ENCODE measurements around the gene METTL9. TPM values are rescaled to one million over a fixed set of nuclear protein-coding genes. Genes with fewer than 3 reads are reported as not detected.
A peak's percentile ranks its signal among the peaks of the same experiment; 100 is the strongest.

The METTL9 gene
- total and polyA plus RNA-seq, 3 donors from 2014 or later: 42.4 to 77.5 (median 70.5) TPM

DNA sequence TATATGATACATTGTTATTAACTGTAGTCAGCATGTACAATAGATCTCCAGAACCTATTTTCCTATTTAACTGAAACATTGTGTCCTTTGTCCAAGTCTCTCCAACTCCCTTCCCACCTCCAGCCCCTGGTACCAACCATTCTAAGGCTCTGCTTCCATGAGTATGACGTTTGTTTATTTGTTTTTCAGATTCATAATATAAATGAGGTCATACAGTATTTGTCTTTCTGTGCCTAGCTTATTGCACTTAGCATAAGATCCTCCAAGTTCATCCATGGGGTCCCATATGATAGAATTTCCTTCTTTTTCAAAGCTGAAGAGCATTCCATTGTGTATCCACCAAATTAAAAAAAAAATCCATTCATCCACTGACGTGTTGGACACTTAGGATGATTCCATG, 103.8 kb downstream of the METTL9 start:
- intact Hi-C loops (cut with DNase I; ENCODE audit: low total_unique reads): no loop called here
- 47 to 49% methylated on average over 2 of the region's 2 CpGs for WGBS, 2 donors

DNA sequence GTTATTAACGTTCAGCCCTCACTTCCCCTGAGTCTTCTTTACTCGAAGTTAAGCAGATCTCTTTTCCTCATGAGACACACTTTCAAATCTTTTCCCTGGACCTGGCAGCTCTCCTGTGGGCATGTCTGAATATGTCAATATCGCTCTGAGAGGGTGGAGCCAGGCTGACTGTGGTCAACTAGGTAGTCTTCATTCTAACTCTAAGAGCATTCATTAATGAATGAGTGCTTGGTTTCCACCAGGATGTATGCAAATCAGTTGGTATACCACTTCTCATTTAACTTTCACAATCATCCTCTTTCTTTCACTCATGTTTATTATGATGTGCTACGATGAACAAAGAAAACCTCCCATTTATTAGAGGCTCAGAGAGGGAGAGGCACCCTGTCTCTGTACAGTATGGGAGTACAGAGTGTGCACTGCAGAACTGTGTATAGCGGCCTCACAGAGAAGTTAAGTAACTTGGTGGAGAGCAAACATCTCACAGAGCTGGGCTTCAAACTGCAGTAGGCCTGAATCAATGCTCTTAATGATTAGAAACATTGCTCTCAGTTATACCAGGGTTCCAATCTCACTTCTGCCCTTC, 104.3 kb downstream of the METTL9 start:
- no peak overlapping the region for H3K4me3 ChIP-seq
- TF ChIP-seq, protein P1, sequence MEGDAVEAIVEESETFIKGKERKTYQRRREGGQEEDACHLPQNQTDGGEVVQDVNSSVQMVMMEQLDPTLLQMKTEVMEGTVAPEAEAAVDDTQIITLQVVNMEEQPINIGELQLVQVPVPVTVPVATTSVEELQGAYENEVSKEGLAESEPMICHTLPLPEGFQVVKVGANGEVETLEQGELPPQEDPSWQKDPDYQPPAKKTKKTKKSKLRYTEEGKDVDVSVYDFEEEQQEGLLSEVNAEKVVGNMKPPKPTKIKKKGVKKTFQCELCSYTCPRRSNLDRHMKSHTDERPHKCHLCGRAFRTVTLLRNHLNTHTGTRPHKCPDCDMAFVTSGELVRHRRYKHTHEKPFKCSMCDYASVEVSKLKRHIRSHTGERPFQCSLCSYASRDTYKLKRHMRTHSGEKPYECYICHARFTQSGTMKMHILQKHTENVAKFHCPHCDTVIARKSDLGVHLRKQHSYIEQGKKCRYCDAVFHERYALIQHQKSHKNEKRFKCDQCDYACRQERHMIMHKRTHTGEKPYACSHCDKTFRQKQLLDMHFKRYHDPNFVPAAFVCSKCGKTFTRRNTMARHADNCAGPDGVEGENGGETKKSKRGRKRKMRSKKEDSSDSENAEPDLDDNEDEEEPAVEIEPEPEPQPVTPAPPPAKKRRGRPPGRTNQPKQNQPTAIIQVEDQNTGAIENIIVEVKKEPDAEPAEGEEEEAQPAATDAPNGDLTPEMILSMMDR (IDR thresholded peaks at IDR 0.05): no peak
- no peak for TF ChIP-seq POLR2A (IDR thresholded peaks at IDR 0.05)
- H3K4me1 ChIP-seq: no peaks in the 10 kb centered on the region
- H3K27ac ChIP-seq: no peak overlapping the region
- WGBS, 2 donors: 68 to 82% methylated on average over 5 of the region's 5 CpGs
- no peaks in the 10 kb centered on the region for H3K36me3 ChIP-seq (ENCODE audit: low read depth, missing control alignments)
- H3K27me3 ChIP-seq: no peaks in the 10 kb centered on the region
- DNase-seq: no peak
- intact Hi-C loops (cut with DNase I; ENCODE audit: low total_unique reads): no loop called here
- no peaks in the 10 kb centered on the region for H3K9me3 ChIP-seq

More for the DNA sequence above, 103.8 kb downstream of the METTL9 start:
- no peak for TF ChIP-seq POLR2A (IDR thresholded peaks at IDR 0.05)
- TF ChIP-seq, protein P1 (IDR thresholded peaks at IDR 0.05): no peak
- no peak for DNase-seq
- H3K9me3 ChIP-seq: no peaks in the 10 kb centered on the region
- no peak overlapping the region for H3K4me3 ChIP-seq
- no peaks in the 10 kb centered on the region for H3K27me3 ChIP-seq
- no peaks in the 10 kb centered on the region for H3K4me1 ChIP-seq
- no peak overlapping the region for H3K27ac ChIP-seq
- H3K36me3 ChIP-seq (ENCODE audit: low read depth, missing control alignments): no peaks in the 10 kb centered on the region

- TF ChIP-seq POLR2A (IDR thresholded peaks at IDR 0.05): no peak
- TF ChIP-seq, protein P1 (IDR thresholded peaks at IDR 0.05): no peak
- no peak for DNase-seq
- WGBS, 2 donors: 75 to 91% methylated on average over 5 of the region's 5 CpGs
- Histone ChIP-seq H3K27me3 (no peaks in the 10 kb centered on the region), H3K27ac (no peak overlapping the region), H3K9me3 (no peaks in the 10 kb centered on the region), H3K4me3 (no peak overlapping the region), H3K4me1 (no peaks in the 10 kb centered on the region), H3K36me3 (ENCODE audit: low read depth, missing control alignments) (no peaks in the 10 kb centered on the region)
- intact Hi-C loops (cut with DNase I; ENCODE audit: low total_unique reads): no loop called here
These were observed 104.9 kb downstream of the METTL9 start for GRCh38 chr16:21704266-21704665.

- H3K27me3 ChIP-seq: no peaks in the 10 kb centered on the region
- H3K4me1 ChIP-seq: no peaks in the 10 kb centered on the region
- H3K4me3 ChIP-seq: no peak overlapping the region
- TF ChIP-seq, protein P1 (IDR thresholded peaks at IDR 0.05): no peak
- no peak for TF ChIP-seq POLR2A (IDR thresholded peaks at IDR 0.05)
- H3K9me3 ChIP-seq: no peaks in the 10 kb centered on the region
- H3K36me3 ChIP-seq (ENCODE audit: low read depth, missing control alignments): no peaks in the 10 kb centered on the region
- intact Hi-C loops (cut with DNase I; ENCODE audit: low total_unique reads): loop anchor here (5.0 kb wide), 1 partner anchor 122 kb away; no protein-coding TSS in a partner anchor
- DNase-seq: peak; percentile 68
- 69 to 73% methylated on average over 6 of the region's 6 CpGs for WGBS, 2 donors
- no peak overlapping the region for H3K27ac ChIP-seq
These were observed 105.4 kb downstream of the METTL9 start for GRCh38 chr16:21704733-21705132.

Small RNAs within 50 kb of the gene (small RNA-seq; reads per million reads assigned to genes)
- gene RF00478 (0 reads per million in 2 donors), gene RNU6-1005P (0 reads per million in 2 donors), gene RNU6-196P (0 reads per million in 2 donors)

Other genes with a start within 250 kb of the METTL9 start
- gene IGSF6, start 53.0 kb downstream of the METTL9 start, total RNA-seq: under 1 TPM in 1 of 2 donors, not detected in 1; 0.81 TPM
- 1.4 TPM for gene IGSF6, start 53.0 kb downstream of the METTL9 start, polyA plus RNA-seq (ENCODE audit: insufficient read depth, low read depth, low replicate concordance)
- gene OTOA, start 64.4 kb downstream of the METTL9 start, total RNA-seq: 10 to 100 TPM in 1 of 2 donors, 1 to 10 TPM in 1; 6.5 to 11.2 TPM
- 19.7 TPM for gene OTOA, start 64.4 kb downstream of the METTL9 start, polyA plus RNA-seq (ENCODE audit: insufficient read depth, low read depth, low replicate concordance)